Gastrocnemius medialis (tissue), 4 donors: Measurements from ENCODE around the gene TRAF7. TPM values are rescaled to one million over a fixed set of nuclear protein-coding genes. Genes with fewer than 3 reads are reported as not detected.
A peak's percentile ranks its signal among the peaks of the same experiment; 100 is the strongest.
"Not testable (repeated sequence)": the region's sequence is repeated elsewhere in the genome, so short reads cannot be mapped to it uniquely, and the experiment has no call there.

ENCODE experiments used
- ATAC-seq, 2 donors: fragments of 150-250 bp; one replicate each; pipeline ENCODE4 v1.9.1; 2016
- DNase-seq, 2 donors: peaks; one replicate each; pipeline ENCODE4 v3.0.0-alpha.2; 2019
- H3K27ac ChIP-seq, 4 donors: fragments of 200-600 bp; sonication (generic); 1 replicate in 1 of 4; 2 replicates in 3 of 4; pipeline ENCODE4 v1.5.1; 2016 to 2018; ENCODE audit warnings: mild to moderate bottlenecking in 2 of 4, moderate library complexity in 1 of 4
- H3K27me3 ChIP-seq, 3 donors: fragments of 200-600 bp; sonication (generic) in 2 of 3; 1 replicate in 1 of 3; 2 replicates in 2 of 3; pipeline versions ENCODE4 v1.5.1 to v1.6.0; 2016 to 2019; ENCODE audit warnings: mild to moderate bottlenecking in 1 of 3, moderate library complexity in 1 of 3
- H3K36me3 ChIP-seq, 2 donors: fragments of 200-600 bp; sonication (generic) in 1 of 2; one replicate each; pipeline ENCODE4 v1.5.1; 2017 to 2018
- H3K4me1 ChIP-seq, 2 donors: fragments of 200-600 bp; sonication (generic) in 1 of 2; one replicate each; pipeline ENCODE4 v1.5.1; 2016 to 2017; ENCODE audit warnings: mild to moderate bottlenecking in 2 of 2
- H3K4me3 ChIP-seq, 4 donors: fragments of 200-600 bp; sonication (generic) in 3 of 4; 1 replicate in 1 of 4; 2 replicates in 3 of 4; pipeline ENCODE4 v1.5.1; 2016 to 2019; ENCODE audit warnings: mild to moderate bottlenecking in 2 of 4
- H3K9me3 ChIP-seq, 3 donors: fragments of 200-600 bp; sonication (generic) in 2 of 3; 1 replicate in 1 of 3; 2 replicates in 2 of 3; pipeline ENCODE4 v1.5.1; 2016 to 2019
- CTCF ChIP-seq, 5 experiments: fragments of 450-650 bp in 3 of 5; fragments of 200-600 bp in 2 of 5; sonication (generic) in 2 of 5; IDR thresholded peaks in 4 of 5; conservative IDR thresholded peaks in 1 of 5; 1 replicate in 4 of 5; 2 replicates in 1 of 5; pipeline ENCODE4 v1.5.1; 2016 to 2019; ENCODE audit warnings: antibody characterized with exemption in 5 of 5, mild to moderate bottlenecking in 3 of 5, moderate library complexity in 3 of 5
- POLR2A ChIP-seq, 2 donors: fragments of 450-650 bp; IDR thresholded peaks; one replicate each; pipeline ENCODE4 v1.6.1; 2017; ENCODE audit warnings: antibody characterized with exemption in 2 of 2, mild to moderate bottlenecking in 2 of 2, moderate library complexity in 2 of 2
- in situ Hi-C, 4 donors: fragments of 200-750 bp; cut with MboI; loops; one replicate each; pipeline versions ENCODE4 v1.15.0 to v1.8.0; 2017; ENCODE audit warnings: low sequenced_read_pairs in 4 of 4
- intact Hi-C: fragments of 100-400 bp; cut with DNase I; formaldehyde crosslinking; loops from one replicate; pipeline ENCODE4 v1.15.1; 2023; ENCODE audit warnings: low total_unique reads
- total RNA-seq, 4 donors: library from RNA; depleted of rRNA; stranded (reverse); fragments of >200 nt; gene quantifications; one replicate each; pipeline versions ENCODE4 v1.1.0 to v1.2.3, GENCODE V29; 2016

The TRAF7 gene
- total RNA-seq, 4 donors from 2014 or later = 39.5 to 71.4 (median 55.9) TPM

- ATAC-seq = peak; percentile 37 to 63
- TF ChIP-seq CTCF (IDR thresholded peaks at IDR 0.05 in 4 of 5, conservative IDR thresholded peaks at IDR 0.05 in 1 of 5) = peak in 4 of 5 experiments; percentile 12 to 48 (median 41)
- intact Hi-C loops = loop anchor here (1.0 to 2.0 kb wide), 2 partner anchors 19 to 27 kb away; partner anchors contain the start of gene RAB26
- in situ Hi-C loops, H3K36me3 ChIP-seq, H3K27me3 ChIP-seq, H3K9me3 ChIP-seq: not testable (repeated sequence)
- H3K27ac ChIP-seq = peak overlapping the region; percentile 98 to 100 (median 98)
- H3K4me1 ChIP-seq = peaks cover 69 to 87% of the 10 kb centered on the region in 2 donors
- peak; percentile 51 to 75 for DNase-seq
- H3K4me3 ChIP-seq = peak overlapping the region in 2 of 4 donors; percentile 40 to 48
Measured at GRCh38 chr16:2121325-2121724, 34.3 kb upstream of the TRAF7 start.

- in situ Hi-C loops (no loop called here), intact Hi-C loops (loop anchor here (1.0 to 2.0 kb wide), 2 partner anchors 18 to 27 kb away; partner anchors contain the start of gene RAB26)
- Histone ChIP-seq H3K36me3 (no peaks in the 10 kb centered on the region), H3K4me1 (peaks cover 70 to 89% of the 10 kb centered on the region in 2 donors), H3K27ac (peak overlapping the region; percentile 98 to 100 (median 98)), H3K9me3 (no peaks in the 10 kb centered on the region), H3K27me3 (no peaks in the 10 kb centered on the region), H3K4me3 (peak overlapping the region in 3 of 4 donors; percentile 13 to 48 (median 40))
- ATAC-seq (peak; percentile 34 to 49), DNase-seq (peak; percentile 50 to 82)
- TF ChIP-seq POLR2A (IDR thresholded peaks at IDR 0.05) (no peak), CTCF (IDR thresholded peaks at IDR 0.05 in 4 of 5, conservative IDR thresholded peaks at IDR 0.05 in 1 of 5) (no peak)
Measured at GRCh38 chr16:2121853-2122252, 33.7 kb upstream of the TRAF7 start.

GRCh38 chr16:2122429-2122828, 33.2 kb upstream of the TRAF7 start:
- in situ Hi-C loops = no loop called here
- Histone ChIP-seq H3K4me1 (peaks cover 70 to 90% of the 10 kb centered on the region in 2 donors), H3K27ac (peak overlapping the region; percentile 98 to 100 (median 98))

GRCh38 chr16:2122934-2123683, 32.5 kb upstream of the TRAF7 start:
- DNase-seq, H3K9me3 ChIP-seq, H3K36me3 ChIP-seq, H3K27me3 ChIP-seq, intact Hi-C loops, in situ Hi-C loops: not testable (repeated sequence)
- Histone ChIP-seq H3K4me3 (peak overlapping the region; percentile 13 to 51 (median 25)), H3K4me1 (peaks cover 70 to 89% of the 10 kb centered on the region in 2 donors), H3K27ac (peak overlapping the region; percentile 98 to 100 (median 98))
- peak; percentile 13 to 19 for ATAC-seq

More at GRCh38 chr16:2122429-2122828, 33.2 kb upstream of the TRAF7 start:
- TF ChIP-seq CTCF (IDR thresholded peaks at IDR 0.05 in 4 of 5, conservative IDR thresholded peaks at IDR 0.05 in 1 of 5) (no peak), POLR2A (IDR thresholded peaks at IDR 0.05) (no peak)
- DNase-seq = no peak
- Histone ChIP-seq H3K27me3 (no peaks in the 10 kb centered on the region), H3K4me3 (peak overlapping the region in 3 of 4 donors; percentile 13 to 40 (median 22)), H3K36me3 (no peaks in the 10 kb centered on the region), H3K9me3 (no peaks in the 10 kb centered on the region)
- intact Hi-C loops = no loop called here
- ATAC-seq = no peak

GRCh38 chr16:2123706-2124376, 31.7 kb upstream of the TRAF7 start:
- DNase-seq, H3K9me3 ChIP-seq, intact Hi-C loops, H3K27me3 ChIP-seq, in situ Hi-C loops, H3K36me3 ChIP-seq: not testable (repeated sequence)
- peak in 1 of 2 donors; percentile 4 for ATAC-seq
- H3K4me1 ChIP-seq = peaks cover 74 to 91% of the 10 kb centered on the region in 2 donors
- peak overlapping the region; percentile 98 to 100 (median 98) for H3K27ac ChIP-seq
- peak overlapping the region; percentile 51 to 58 (median 52) for H3K4me3 ChIP-seq
- TF ChIP-seq POLR2A (IDR thresholded peaks at IDR 0.05) = peak in 1 of 2 donors; percentile 24

GRCh38 chr16:2124377-2124693, 31.2 kb upstream of the TRAF7 start:
- DNase-seq, intact Hi-C loops, H3K27me3 ChIP-seq, H3K9me3 ChIP-seq, H3K36me3 ChIP-seq, in situ Hi-C loops: not testable (repeated sequence)
- ATAC-seq = peak in 1 of 2 donors; percentile 1
- Histone ChIP-seq H3K4me1 (peaks cover 73 to 90% of the 10 kb centered on the region in 2 donors), H3K4me3 (peak overlapping the region; percentile 51 to 58 (median 52)), H3K27ac (peak overlapping the region; percentile 98 to 100 (median 98))
